ENCODE results near the gene SH3GL2. TPM values are rescaled to one million over a fixed set of nuclear protein-coding genes. Genes with fewer than 3 reads are reported as not detected.

SH3GL2 gene
- total and polyA plus RNA-seq, 2 donors (not counting 3 experiments of a cell fraction or from before 2014, with no cell fraction given): 0.12 TPM; not detected in 1

GRCh38 chr9:17730899-17731298 lies 152.0 kb downstream of the SH3GL2 start:
- H3K36me3 ChIP-seq (ENCODE audit: control insufficient read depth in 2 of 2, extremely low read depth in 1 of 2, insufficient read depth in 2 of 2, low read length in 2 of 2): no peaks in the 10 kb centered on the region
- H3K4me2 ChIP-seq (ENCODE audit: insufficient read depth, low read length): no peak overlapping the region
- ChIA-PET CTCF (no interaction called here), POLR2A (no interaction called here)
- TF ChIP-seq MYC (IDR thresholded peaks at IDR 0.05; ENCODE audit: low read depth, low read length) (no peak), POLR2A (IDR thresholded peaks at IDR 0.05; ENCODE audit: low read depth, low read length) (no peak), GATA2 (IDR thresholded peaks at IDR 0.05; ENCODE audit: insufficient read depth, insufficient read length, low read depth, low read length) (no peak), POLR2AphosphoS5 (IDR thresholded peaks at IDR 0.05; ENCODE audit: insufficient read depth, low read depth, low read length) (no peak), MAX (IDR thresholded peaks at IDR 0.05; ENCODE audit: insufficient read depth, insufficient read length) (no peak), JUN (IDR thresholded peaks at IDR 0.05; ENCODE audit: borderline replicate concordance, insufficient read depth, insufficient read length, low read depth) (no peak), CTCF (IDR thresholded peaks at IDR 0.05; ENCODE audit: extremely low read depth in 1 of 2, insufficient read depth in 1 of 2, low read depth in 1 of 2, low read length in 2 of 2) (no peak), FOS (IDR thresholded peaks at IDR 0.05; ENCODE audit: borderline replicate concordance, insufficient read depth, low read length) (no peak)
- no peaks in the 10 kb centered on the region for H4K20me1 ChIP-seq (replicated peaks; ENCODE audit: control insufficient read depth, extremely low read depth, insufficient read depth, low read length)
- intact Hi-C loops (cut with micrococcal nuclease) (no loop called here), dilution Hi-C loops (cut with MboI; ENCODE audit: extremely low pct_ligation_motif_present, low sequenced_read_pairs) (no loop called here)
- no peaks in the 10 kb centered on the region for H3K27me3 ChIP-seq (ENCODE audit: control insufficient read depth in 2 of 2, insufficient read depth in 2 of 2, low read length in 2 of 2)
- no peak overlapping the region for H3K4me3 ChIP-seq (replicated peaks in 1 of 3; ENCODE audit: insufficient read depth in 1 of 3, low read depth in 1 of 3, low read length in 3 of 3)
- H2AFZ ChIP-seq (ENCODE audit: low read depth, low read length): no peak overlapping the region
- DNase-seq (ENCODE audit: low read depth, low spot score) (no peak), FAIRE-seq (no peak)
- H3K9me3 ChIP-seq (replicated peaks; ENCODE audit: control insufficient read depth, insufficient read depth, low read length): no peaks in the 10 kb centered on the region
- no peak overlapping the region for H3K27ac ChIP-seq (ENCODE audit: insufficient read depth, low read depth, low read length)
- no peaks in the 10 kb centered on the region for H3K79me2 ChIP-seq (ENCODE audit: control insufficient read depth, insufficient read depth, low read length)
- H3K9ac ChIP-seq (replicated peaks; ENCODE audit: extremely low read depth, insufficient read depth, low read length): no peak overlapping the region
- no TSS peak for BruUV-seq (replicated peaks)
- no peaks in the 10 kb centered on the region for H3K4me1 ChIP-seq (ENCODE audit: control insufficient read depth, extremely low read depth, insufficient read depth, low read length)
- H3K9me1 ChIP-seq (replicated peaks; ENCODE audit: control insufficient read depth, extremely low read depth, insufficient read depth, low read length): no peaks in the 10 kb centered on the region
